H1 (cell line): Measurements from ENCODE around the gene CNGA1. TPM values are rescaled to one million over a fixed set of nuclear protein-coding genes. Genes with fewer than 3 reads are reported as not detected.

ENCODE experiments used
- CTCF ChIA-PET: fragments of 300-600 bp; sonication (Branson Sonifier 250); formaldehyde crosslinking; loops from one replicate; lab custom pipeline; 2021; ENCODE audit not compliant: partially characterized antibody; lab: Charles Lee
- POLR2A ChIA-PET: fragments of 300-600 bp; sonication (Branson Sonifier 250); formaldehyde crosslinking; loops from one replicate; lab custom pipeline; 2021; ENCODE audit warnings: inconsistent platforms; ENCODE audit not compliant: partially characterized antibody; lab: Charles Lee
- DNase-seq, 2 experiments: peaks; one replicate each; pipeline versions ENCODE4 v3.0.0 to v3.0.0-alpha.2; 2010 to 2022; ENCODE audit warnings: low spot score in 2 of 2, low read depth in 1 of 2, mixed read lengths in 1 of 2
- FAIRE-seq: peaks from 2 replicates; lab custom pipeline; 2011; peaks lifted over from hg19 to GRCh38; lab: Jason Lieb, UNC
- H2AFZ ChIP-seq: 2 replicates; pipeline ENCODE4 v1.8.1; 2012; ENCODE audit warnings: low read length, inconsistent platforms
- H2AK5ac ChIP-seq: 2 replicates; pipeline ENCODE4 v1.6.1; 2013; ENCODE audit warnings: low read depth, low read length
- H2BK120ac ChIP-seq: replicated peaks from 2 replicates; pipeline ENCODE3; 2013; ENCODE audit warnings: low read depth, low read length, inconsistent platforms
- H2BK12ac ChIP-seq: 2 replicates; pipeline ENCODE4 v1.6.1; 2013; ENCODE audit warnings: low read depth, low read length
- H2BK15ac ChIP-seq: 2 replicates; pipeline ENCODE4 v1.6.1; 2013; ENCODE audit warnings: low read length
- H2BK20ac ChIP-seq: 2 replicates; pipeline ENCODE4 v1.6.1; 2013; ENCODE audit warnings: low read length
- H2BK5ac ChIP-seq: 2 replicates; pipeline ENCODE4 v1.6.1; 2013; ENCODE audit warnings: low read depth, low read length
- H3K14ac ChIP-seq: 2 replicates; pipeline ENCODE4 v1.6.1; 2013; ENCODE audit warnings: inconsistent platforms; ENCODE audit not compliant: insufficient read length
- H3K18ac ChIP-seq: 2 replicates; pipeline ENCODE4 v1.6.1; 2013; ENCODE audit warnings: low read length; ENCODE audit errors: extremely low read depth
- H3K23ac ChIP-seq: 2 replicates; pipeline ENCODE4 v1.6.1; 2013; ENCODE audit warnings: inconsistent platforms; ENCODE audit not compliant: insufficient read length
- H3K23me2 ChIP-seq: 2 replicates; pipeline ENCODE4 v1.6.1; 2013; ENCODE audit warnings: low read depth, low read length
- H3K27ac ChIP-seq: 2 replicates; pipeline ENCODE4 v1.6.1; 2011; ENCODE audit warnings: low read depth, low read length, inconsistent platforms
- H3K27me3 ChIP-seq, 4 experiments: replicated peaks in 1 of 4; 1 replicate in 1 of 4; 2 replicates in 3 of 4; pipeline versions ENCODE4 v1.6.1 to v1.8.1; 2011 to 2013; ENCODE audit warnings: low read length in 3 of 4, mild to moderate bottlenecking in 3 of 4, inconsistent platforms in 2 of 4, mixed read lengths in 2 of 4, moderate library complexity in 1 of 4; ENCODE audit not compliant: control insufficient read depth in 3 of 4, insufficient read depth in 3 of 4; ENCODE audit errors: extremely low read depth in 1 of 4
- H3K36me3 ChIP-seq, 4 experiments: 2 replicates each; pipeline versions ENCODE4 v1.6.1 to v1.8.1; 2011 to 2013; ENCODE audit warnings: mild to moderate bottlenecking in 4 of 4, low read length in 3 of 4, moderate library complexity in 2 of 4, control low read depth in 1 of 4, inconsistent platforms in 1 of 4; ENCODE audit not compliant: insufficient read depth in 4 of 4, control insufficient read depth in 2 of 4
- H3K4ac ChIP-seq: replicated peaks from 2 replicates; pipeline ENCODE3; 2013; ENCODE audit warnings: low read length, low read depth, mixed read lengths, inconsistent platforms; ENCODE audit not compliant: insufficient read length
- H3K4me1 ChIP-seq, 4 experiments: replicated peaks in 1 of 4; 1 replicate in 1 of 4; 2 replicates in 3 of 4; pipeline versions ENCODE4 v1.6.1 to v1.8.1; 2011 to 2013; ENCODE audit warnings: low read length in 3 of 4, inconsistent platforms in 2 of 4, mixed read lengths in 1 of 4; ENCODE audit not compliant: insufficient read depth in 4 of 4, control insufficient read depth in 3 of 4
- H3K4me2 ChIP-seq, 2 experiments: 2 replicates each; pipeline versions ENCODE4 v1.6.1 to v1.8.1; 2011 to 2013; ENCODE audit warnings: low read depth in 2 of 2, low read length in 2 of 2, control low read depth in 1 of 2, inconsistent platforms in 1 of 2, mild to moderate bottlenecking in 1 of 2; ENCODE audit not compliant: insufficient read depth in 1 of 2
- H3K4me3 ChIP-seq, 4 experiments: fragments of 200-600, 300-600 bp in 1 of 4; sonication (generic), shearing (Covaris generic), sonication (Bioruptor Twin) in 1 of 4; 2 replicates each; pipeline versions ENCODE4 v1.5.1 to v1.8.1; 2011 to 2016; ENCODE audit warnings: low read length in 4 of 4, low read depth in 3 of 4, control low read depth in 2 of 4, inconsistent platforms in 2 of 4, mild to moderate bottlenecking in 2 of 4, mixed read lengths in 1 of 4, moderate library complexity in 1 of 4; ENCODE audit not compliant: insufficient read depth in 2 of 4; ENCODE audit errors: extremely low read depth in 1 of 4
- H3K56ac ChIP-seq: replicated peaks from 2 replicates; pipeline ENCODE3; 2013; ENCODE audit warnings: low read depth, mild to moderate bottlenecking, mixed read lengths, low read length, inconsistent platforms; ENCODE audit not compliant: insufficient read length
- H3K79me1 ChIP-seq: 2 replicates; pipeline ENCODE4 v1.6.1; 2013; ENCODE audit warnings: low read depth, low read length, control low read depth
- H3K79me2 ChIP-seq, 2 experiments: 2 replicates each; pipeline versions ENCODE4 v1.6.1 to v1.8.1; 2012 to 2013; ENCODE audit warnings: low read length in 2 of 2, mild to moderate bottlenecking in 2 of 2, inconsistent platforms in 1 of 2; ENCODE audit not compliant: insufficient read depth in 2 of 2, control insufficient read depth in 1 of 2
- H3K9ac ChIP-seq, 4 experiments: replicated peaks in 1 of 4; 1 replicate in 1 of 4; 2 replicates in 3 of 4; pipeline versions ENCODE4 v1.6.1 to v1.8.1; 2011 to 2013; ENCODE audit warnings: low read depth in 3 of 4, low read length in 3 of 4, control low read depth in 2 of 4, mild to moderate bottlenecking in 2 of 4, moderate library complexity in 2 of 4, inconsistent platforms in 1 of 4; ENCODE audit errors: extremely low read depth in 1 of 4
- H3K9me3 ChIP-seq, 2 experiments: 2 replicates each; pipeline versions ENCODE4 v1.6.1 to v1.8.1; 2012 to 2013; ENCODE audit warnings: mild to moderate bottlenecking in 2 of 2, moderate library complexity in 2 of 2, control low read depth in 1 of 2, inconsistent platforms in 1 of 2, low read depth in 1 of 2, low read length in 1 of 2, mixed read lengths in 1 of 2; ENCODE audit not compliant: insufficient read depth in 2 of 2
- H4K20me1 ChIP-seq, 2 experiments: replicated peaks in 1 of 2; 2 replicates each; pipeline versions ENCODE3 to v1.8.1; 2011 to 2013; ENCODE audit warnings: inconsistent platforms in 2 of 2, low read length in 2 of 2, mild to moderate bottlenecking in 1 of 2; ENCODE audit not compliant: insufficient read depth in 2 of 2, control insufficient read depth in 1 of 2
- H4K5ac ChIP-seq: 2 replicates; pipeline ENCODE4 v1.6.1; 2013; ENCODE audit warnings: low read length, low read depth, mixed read lengths, inconsistent platforms; ENCODE audit not compliant: insufficient read length
- H4K8ac ChIP-seq: 2 replicates; pipeline ENCODE4 v1.8.0; 2013; ENCODE audit warnings: mild to moderate bottlenecking, moderate library complexity, low read length, inconsistent platforms; ENCODE audit not compliant: insufficient read depth; ENCODE audit errors: extremely low read depth
- H4K91ac ChIP-seq: replicated peaks from 2 replicates; pipeline ENCODE3; 2013; ENCODE audit warnings: low read length, mixed read lengths, inconsistent platforms; ENCODE audit not compliant: insufficient read length
- KDM1A ChIP-seq: fragments of 200-600, 300-600 bp; sonication (generic); IDR thresholded peaks from 2 replicates; pipeline ENCODE4 v1.7.1; 2016; ENCODE audit warnings: mild to moderate bottlenecking, low read length, borderline replicate concordance
- WGBS, 2 experiments: shearing (Covaris generic) in 1 of 2; methylation state at CpG; one replicate each; pipeline versions ENCODE4 v1.1.6 to v1.1.7; 2013 to 2015; ENCODE audit warnings: low lambda C conversion rate in 2 of 2, mixed read lengths in 2 of 2, inconsistent platforms in 1 of 2, low coverage in 1 of 2, missing lambda C conversion rate in 1 of 2; ENCODE audit not compliant: insufficient replicate concordance in 2 of 2, insufficient coverage in 1 of 2, insufficient read length in 1 of 2; ENCODE audit errors: extremely low coverage in 1 of 2, missing lambda C conversion rate in 1 of 2; 5-methylcytosine and 5-hydroxymethylcytosine counted together
- polyA plus RNA-seq, 7 experiments: library from polyadenylated mRNA; depleted of rRNA in 3 of 7; stranded (reverse) in 5 of 7; unstranded in 2 of 7; fragments of >200 nt in 5 of 7; fragments of 200-250 nt in 2 of 7; gene quantifications; 1 replicate in 5 of 7; 2 replicates in 1 of 7; 4 replicates in 1 of 7; pipeline versions ENCODE4 v1.2.1 to v1.2.3, GENCODE V29; 2011 to 2013; ENCODE audit warnings: missing spikeins in 2 of 7, mixed read lengths in 2 of 7
- total RNA-seq: library from RNA; stranded (reverse); fragmentation: NEBNext Ultra II Directional; extraction: Animal tissue kit (Norgen Biotek cat#: 25700); gene quantifications from 2 replicates; pipeline ENCODE4 v1.2.1, GENCODE V29; 2021

CNGA1 gene
- total and polyA plus RNA-seq, 2 of the 8 experiments (the other 6 are each of a cell fraction or from before 2014, with no cell fraction given), result 0.17 to 0.54 TPM

DNA sequence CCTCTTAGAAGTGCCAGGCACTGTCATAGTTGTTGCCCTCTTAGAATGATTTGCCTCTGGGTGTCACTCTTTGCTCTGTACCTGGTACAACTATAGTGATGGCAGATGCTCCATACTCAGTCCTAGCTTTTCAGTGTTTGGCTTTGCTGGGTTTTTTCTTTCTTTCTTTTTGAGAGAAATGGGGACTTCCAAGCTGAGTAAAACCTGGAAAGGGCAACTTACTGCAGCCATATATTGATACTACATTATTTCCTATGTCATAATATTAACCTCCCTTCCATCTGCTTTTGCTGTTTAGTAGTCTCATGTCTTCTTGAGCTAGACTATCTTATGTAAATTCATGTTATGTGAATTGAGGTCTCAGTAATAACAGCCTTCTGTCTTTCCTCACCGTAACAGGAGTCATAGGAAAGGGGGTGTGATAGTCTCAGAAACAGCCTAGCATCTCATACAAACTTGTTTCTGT, 49.1 kb upstream of the CNGA1 start:
- Histone ChIP-seq H3K4me3 (no peak overlapping the region), H2BK15ac (no peak overlapping the region), H3K4me2 (no peak overlapping the region), H2BK120ac (no peak overlapping the region), H3K14ac (no peak overlapping the region), H4K5ac (no peak overlapping the region), H2BK12ac (no peak overlapping the region), H3K23me2 (no peaks in the 10 kb centered on the region), H3K23ac (no peak overlapping the region), H3K56ac (no peak overlapping the region), H3K79me1 (no peaks in the 10 kb centered on the region), H2AK5ac (no peak overlapping the region), H3K9ac (no peak overlapping the region), H3K4ac (no peak overlapping the region), H3K18ac (no peak overlapping the region), H3K79me2 (no peaks in the 10 kb centered on the region), H3K36me3 (no peaks in the 10 kb centered on the region), H3K27me3 (no peaks in the 10 kb centered on the region), H3K4me1 (no peaks in the 10 kb centered on the region), H3K9me3 (no peaks in the 10 kb centered on the region), H2BK20ac (no peak overlapping the region), H2BK5ac (no peak overlapping the region), H2AFZ (no peak overlapping the region), H4K91ac (no peak overlapping the region), H3K27ac (no peak overlapping the region), H4K8ac (no peak overlapping the region), H4K20me1 (no peaks in the 10 kb centered on the region)
- CTCF ChIA-PET, result interaction anchor here (0.8 to 2.9 kb wide), 5 partner anchors 16 to 42 kb away, joined by 3 to 15 read pairs (median 6); no protein-coding TSS in a partner anchor
- DNase-seq (no peak), FAIRE-seq (no peak)
- POLR2A ChIA-PET, result interaction anchor here (0.7 kb wide), 1 partner anchor 11 kb away, joined by 3 read pairs; no protein-coding TSS in a partner anchor
- WGBS, 2 experiments, result 100% methylated on average over 1 of the region's 1 CpG; no CpG with 5 or more reads in 1 of the 2 experiments
- TF ChIP-seq KDM1A, result no peak
